ENCODE data around the gene SNCB.

Gene SNCB

GRCh38 chr5:176660860-176661641 is 30.7 kb upstream of the SNCB start:
- DNase-seq: peak; percentile 62

GRCh38 chr5:176660530-176660859 is 30.2 kb upstream of the SNCB start:
- DNase-seq: no peak

DNA sequence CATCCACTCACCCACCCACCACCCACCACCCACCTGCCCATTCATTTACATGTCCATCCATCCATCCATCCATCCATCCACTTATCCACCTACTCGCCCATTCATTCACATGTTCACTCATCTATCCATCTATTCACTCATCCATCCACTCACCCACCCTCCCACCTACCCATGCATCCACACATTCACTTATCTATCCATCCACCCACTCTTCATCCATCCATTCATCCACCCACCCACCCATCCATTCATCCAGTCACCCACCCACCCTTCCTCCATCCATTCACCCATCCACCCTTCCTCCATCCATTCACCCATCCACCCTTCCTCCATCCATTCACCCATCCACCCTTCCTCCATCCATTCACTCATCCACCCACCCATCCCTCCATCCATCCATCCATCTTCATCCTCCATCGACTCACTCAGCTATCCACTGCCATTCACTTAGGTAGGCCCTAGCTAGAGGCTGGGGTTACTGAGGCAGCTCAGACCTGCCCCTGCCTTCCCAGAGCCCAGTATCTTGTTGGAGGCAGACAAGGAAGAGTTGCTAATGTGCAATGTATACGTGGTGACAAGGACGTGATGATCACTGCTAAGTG is 29.6 kb upstream of the SNCB start:
- DNase-seq: no peak

DNA sequence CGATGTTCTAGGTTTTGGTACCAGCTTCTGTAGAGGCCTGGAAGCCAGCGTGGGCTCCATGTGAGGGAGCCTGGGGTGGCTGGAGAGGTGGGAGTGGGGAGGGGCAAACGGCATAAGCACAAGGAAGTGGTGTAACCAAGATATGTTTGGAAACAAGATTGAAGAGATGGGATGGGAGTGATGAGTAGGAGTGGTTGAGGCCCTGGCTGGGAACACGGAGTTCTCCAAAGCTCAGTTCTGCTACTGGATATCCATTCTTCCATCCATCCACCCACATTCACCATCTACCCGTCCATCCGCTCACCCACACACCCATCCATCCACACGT is 29.1 kb upstream of the SNCB start:
- DNase-seq: no peak

DNA sequence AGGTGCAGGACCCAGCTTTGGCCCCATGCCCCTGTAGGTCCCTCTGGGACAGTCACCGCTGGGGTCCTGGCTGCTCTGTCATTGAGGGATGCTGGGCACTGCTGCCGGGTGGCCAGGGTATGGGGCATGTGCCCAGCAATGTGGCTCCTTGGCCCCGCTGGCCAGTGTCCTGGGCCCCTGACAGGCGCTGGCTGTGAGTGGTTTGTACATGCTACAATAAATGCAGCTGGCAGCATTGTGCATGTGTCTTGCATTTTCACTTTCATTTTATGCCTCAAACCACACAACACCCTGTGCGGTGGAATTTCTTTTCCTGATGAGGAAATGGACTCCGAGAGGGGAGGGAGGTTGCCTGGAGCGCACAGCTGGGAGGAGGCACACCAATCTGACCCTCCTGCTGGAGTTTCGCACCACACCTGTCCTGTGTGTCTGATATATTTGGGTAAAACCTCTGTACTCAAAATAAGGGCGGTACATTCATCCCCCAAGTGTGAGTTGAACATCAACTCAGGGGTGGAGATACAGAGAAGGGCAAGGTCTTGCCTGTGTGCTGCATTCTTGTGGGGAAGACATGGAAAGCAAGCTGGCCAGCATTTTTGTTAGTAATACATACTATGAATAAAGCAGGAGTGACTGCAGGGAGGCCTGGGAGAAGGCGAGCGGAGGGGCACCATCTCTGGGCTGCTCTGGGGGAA is 28.6 kb upstream of the SNCB start:
- peak; percentile 17 for DNase-seq

DNA sequence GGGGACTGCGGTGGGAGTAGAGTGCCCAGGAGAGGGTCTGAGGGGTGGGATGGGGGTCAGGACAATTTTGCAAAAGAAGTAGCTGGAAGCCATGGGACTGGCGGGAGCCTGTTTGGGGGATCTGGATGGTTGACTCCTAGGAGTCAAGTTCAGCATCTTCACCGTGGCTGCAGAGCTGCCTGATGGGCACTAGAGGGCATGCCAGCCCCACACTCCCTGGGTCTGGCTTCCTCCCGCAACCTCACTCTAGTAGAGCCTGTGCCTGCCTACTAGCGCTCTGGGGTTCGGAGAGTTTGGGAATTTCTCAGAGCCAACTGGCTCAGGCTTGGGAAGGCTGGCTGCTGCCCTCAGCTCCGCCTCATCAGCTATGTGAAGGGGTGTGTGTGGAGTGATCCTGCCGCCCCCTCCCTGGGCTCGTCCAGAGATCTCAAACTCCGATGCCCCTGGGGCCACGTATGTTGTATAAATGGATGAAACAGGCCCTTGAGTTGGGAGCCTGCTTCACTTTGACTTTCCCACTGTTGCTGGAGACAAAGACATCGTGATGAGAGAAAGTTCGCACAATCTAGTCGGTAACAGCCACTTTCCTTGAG is 27.8 kb upstream of the SNCB start:
- DNase-seq: peak; percentile 56

DNA sequence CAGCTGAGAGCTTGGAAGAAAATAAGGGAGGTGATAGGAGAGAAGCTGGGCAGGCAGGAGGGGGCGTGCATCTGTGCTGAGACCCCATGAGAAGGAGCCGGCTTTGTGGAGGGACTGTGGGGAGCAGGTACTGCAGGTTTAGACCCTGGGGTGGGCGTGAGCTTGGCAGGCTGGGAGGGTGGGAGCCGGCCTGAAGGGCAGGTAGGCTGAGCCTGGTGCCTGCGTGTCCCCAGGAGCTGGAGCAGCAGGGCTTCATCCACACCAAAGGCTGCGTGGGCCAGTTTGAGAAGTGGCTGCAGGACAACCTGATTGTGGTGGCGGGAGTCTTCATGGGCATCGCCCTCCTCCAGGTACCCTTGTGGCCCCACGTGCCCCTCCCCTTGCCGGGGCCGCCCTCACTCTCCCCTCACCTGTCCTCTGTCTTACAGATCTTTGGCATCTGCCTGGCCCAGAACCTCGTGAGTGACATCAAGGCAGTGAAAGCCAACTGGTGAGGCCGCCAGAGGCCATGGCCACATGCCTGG is 26.2 kb upstream of the SNCB start:
- DNase-seq: no peak

DNA sequence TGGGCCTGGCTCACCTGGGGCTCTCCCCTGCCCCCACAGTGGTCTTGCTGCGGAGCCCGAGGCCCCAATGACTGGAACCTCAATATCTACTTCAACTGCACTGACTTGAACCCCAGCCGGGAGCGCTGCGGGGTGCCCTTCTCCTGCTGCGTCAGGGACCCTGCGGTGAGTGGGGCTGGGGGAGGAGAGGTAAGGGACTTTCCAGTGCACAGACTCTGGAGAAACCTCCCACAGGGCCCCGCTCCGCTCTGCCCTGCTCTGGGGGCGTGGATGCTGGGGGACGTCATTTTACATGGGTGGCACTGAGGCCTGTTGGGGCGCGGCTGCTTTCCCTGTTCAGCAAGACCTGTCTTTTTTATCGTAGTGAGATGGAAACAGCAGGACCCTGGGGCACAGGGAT is 24.5 kb upstream of the SNCB start:
- no peak for DNase-seq

- no peak for DNase-seq
These were observed 23.4 kb upstream of the SNCB start for GRCh38 chr5:176653401-176654385.

- no peak for DNase-seq
These were observed 21.8 kb upstream of the SNCB start for GRCh38 chr5:176652136-176652535.

DNA sequence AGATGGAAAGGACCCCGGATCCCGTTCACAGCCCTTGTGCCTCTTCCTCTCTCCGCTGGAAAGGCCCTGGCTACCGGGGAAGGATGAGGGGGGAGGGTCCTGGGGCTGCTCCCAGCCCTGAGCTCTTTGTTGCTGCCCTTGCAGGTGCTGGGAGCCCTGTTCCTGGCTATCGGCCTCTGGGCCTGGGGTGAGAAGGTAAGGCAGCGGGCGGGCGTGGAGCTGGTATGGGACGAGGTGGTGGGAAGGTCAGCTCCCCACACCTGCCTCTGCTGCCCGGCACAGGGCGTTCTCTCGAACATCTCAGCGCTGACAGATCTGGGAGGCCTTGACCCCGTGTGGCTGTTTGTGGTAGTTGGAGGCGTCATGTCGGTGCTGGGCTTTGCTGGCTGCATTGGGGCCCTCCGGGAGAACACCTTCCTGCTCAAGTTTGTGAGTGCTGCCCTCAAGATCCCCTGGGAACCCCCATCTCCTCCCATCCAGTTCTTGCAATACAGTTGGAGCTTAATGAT is 21.2 kb upstream of the SNCB start:
- no peak for DNase-seq

GRCh38 chr5:176650354-176650884 is 20.1 kb upstream of the SNCB start:
- DNase-seq: no peak

DNA sequence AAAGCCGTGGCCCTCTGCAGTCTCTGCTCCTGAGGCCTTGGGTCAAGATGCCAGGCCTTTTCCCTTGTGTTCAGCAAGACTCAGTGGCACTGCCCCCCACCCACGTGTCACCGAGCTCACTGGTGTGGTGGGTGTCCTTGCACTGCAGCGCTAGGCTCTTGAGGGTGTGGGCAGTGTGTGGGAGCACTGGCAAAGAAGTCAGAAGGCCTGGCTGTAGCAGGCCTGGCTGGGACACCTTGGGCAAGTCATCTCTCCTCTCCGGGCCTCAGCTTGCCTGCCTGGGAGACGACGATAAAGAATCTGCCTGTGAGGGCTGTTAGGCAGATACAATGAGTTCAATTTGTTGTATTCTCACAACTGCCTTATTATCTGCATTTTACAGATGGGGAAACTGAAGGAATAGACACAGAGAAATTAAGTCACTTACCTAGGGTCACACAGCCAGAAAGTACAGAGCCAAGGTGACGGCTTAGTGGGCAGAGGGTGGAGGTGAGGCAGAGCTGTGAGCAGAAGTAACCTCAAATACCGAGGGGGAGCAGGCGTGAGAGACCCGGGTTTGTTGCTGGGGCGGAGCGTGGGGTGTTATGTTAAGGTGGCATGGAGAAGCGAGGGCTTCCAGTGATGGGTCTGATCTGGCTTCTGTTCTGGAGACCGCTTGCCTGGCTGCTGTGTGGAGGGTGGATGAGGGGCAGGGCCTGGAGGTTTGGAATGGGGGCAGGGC is 18.3 kb upstream of the SNCB start:
- DNase-seq: no peak

- peak; percentile 20 for DNase-seq
These were observed 17.6 kb upstream of the SNCB start for GRCh38 chr5:176647843-176648473.

- DNase-seq: peak; percentile 99
These were observed 16.9 kb upstream of the SNCB start, which contains the start of gene TSPAN17 for GRCh38 chr5:176647030-176647842. TSPAN17 (plus strand) TSS chr5:176647484; CDS start chr5:176647616, 132 bp downstream.

DNA sequence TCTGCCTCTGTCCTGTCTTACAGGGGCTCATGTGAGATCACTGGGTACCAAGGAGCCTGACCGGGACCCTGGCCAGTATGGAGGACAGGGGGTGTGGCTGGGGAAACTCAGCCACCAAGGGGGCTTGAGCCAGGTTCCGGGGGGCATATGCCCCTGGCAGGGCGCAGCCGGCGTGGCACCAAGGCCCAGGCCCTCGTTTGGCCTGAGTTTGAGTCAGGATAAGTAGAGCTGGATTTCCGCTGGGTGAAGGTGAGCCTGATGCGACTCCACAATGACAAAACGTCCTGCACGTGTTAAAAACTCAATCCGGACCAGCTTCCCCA is 16.3 kb upstream of the SNCB start:
- no peak for DNase-seq

DNA sequence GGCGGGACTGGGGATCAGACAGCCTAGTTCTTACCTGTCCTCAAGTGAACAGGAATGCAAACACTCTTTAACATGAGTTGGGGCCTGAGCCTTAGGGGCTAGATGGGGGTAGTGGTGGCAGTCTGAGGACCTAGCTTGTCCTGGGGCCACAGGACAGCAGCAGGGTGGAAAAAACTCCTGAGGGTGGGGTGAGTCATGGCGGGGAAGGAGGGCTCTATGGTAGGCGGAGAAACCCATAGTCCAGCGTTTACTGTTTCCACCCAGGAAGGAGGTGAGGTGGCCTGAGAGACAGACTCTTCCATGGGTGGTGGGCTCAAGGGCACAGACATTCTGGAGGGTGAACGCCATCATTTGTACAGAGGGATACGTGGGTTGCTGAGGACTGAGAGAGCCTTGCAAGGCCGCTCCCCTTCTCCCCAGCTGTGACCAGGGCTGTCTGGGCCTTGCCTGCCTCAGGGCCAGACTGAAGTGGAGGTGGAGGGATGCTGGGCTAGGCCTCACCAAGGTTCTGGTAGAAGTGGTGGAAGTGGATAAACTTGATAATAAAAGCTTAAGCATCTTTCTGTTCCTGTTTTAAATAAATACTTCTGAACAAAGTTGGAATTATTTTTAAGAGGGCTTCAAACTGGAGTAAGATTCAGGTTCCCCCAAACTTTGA is 15.8 kb upstream of the SNCB start:
- DNase-seq: no peak

GRCh38 chr5:176644878-176645670 is 14.7 kb upstream of the SNCB start:
- no peak for DNase-seq
